ENCODE results near the gene ZMYND12. TPM values are rescaled to one million over a fixed set of nuclear protein-coding genes. Genes with fewer than 3 reads are reported as not detected.
A peak's percentile ranks its signal among the peaks of the same experiment; 100 is the strongest.

Gene ZMYND12
- polyA plus RNA-seq, 1 experiment: 0.36 TPM

DNA sequence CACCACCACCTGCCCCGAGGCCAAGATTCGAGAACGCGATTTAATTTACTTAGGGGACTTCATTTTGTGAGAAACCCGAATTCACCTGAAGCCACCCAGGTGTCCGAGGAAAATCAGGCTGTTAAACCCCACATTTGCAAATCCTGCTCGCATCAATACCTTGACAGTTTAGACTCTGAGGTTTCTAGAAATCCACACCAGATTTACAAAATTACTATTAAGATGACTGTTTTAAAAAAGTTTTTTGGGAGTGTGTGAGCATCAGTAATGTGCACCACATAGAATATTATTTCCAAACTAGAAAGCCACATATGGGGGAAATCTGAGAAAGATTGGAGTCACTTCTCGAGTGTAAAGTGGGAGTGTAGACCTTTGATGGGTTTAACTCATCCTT lies 74.5 kb downstream of the ZMYND12 start:
- Histone ChIP-seq H3K27ac (ENCODE audit: low read depth, low read length) (no peak overlapping the region), H3K27me3 (ENCODE audit: control insufficient read depth, insufficient read depth, low read length) (peaks cover 23% of the 10 kb centered on the region), H3K4me3 (ENCODE audit: low read depth, low read length) (no peak overlapping the region), H3K9me3 (ENCODE audit: control insufficient read depth, insufficient read depth, low read length) (no peaks in the 10 kb centered on the region)
- POLR2A ChIA-PET: no interaction called here
- TF ChIP-seq, protein P1, sequence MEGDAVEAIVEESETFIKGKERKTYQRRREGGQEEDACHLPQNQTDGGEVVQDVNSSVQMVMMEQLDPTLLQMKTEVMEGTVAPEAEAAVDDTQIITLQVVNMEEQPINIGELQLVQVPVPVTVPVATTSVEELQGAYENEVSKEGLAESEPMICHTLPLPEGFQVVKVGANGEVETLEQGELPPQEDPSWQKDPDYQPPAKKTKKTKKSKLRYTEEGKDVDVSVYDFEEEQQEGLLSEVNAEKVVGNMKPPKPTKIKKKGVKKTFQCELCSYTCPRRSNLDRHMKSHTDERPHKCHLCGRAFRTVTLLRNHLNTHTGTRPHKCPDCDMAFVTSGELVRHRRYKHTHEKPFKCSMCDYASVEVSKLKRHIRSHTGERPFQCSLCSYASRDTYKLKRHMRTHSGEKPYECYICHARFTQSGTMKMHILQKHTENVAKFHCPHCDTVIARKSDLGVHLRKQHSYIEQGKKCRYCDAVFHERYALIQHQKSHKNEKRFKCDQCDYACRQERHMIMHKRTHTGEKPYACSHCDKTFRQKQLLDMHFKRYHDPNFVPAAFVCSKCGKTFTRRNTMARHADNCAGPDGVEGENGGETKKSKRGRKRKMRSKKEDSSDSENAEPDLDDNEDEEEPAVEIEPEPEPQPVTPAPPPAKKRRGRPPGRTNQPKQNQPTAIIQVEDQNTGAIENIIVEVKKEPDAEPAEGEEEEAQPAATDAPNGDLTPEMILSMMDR (IDR thresholded peaks at IDR 0.05; ENCODE audit: low read depth, low read length): no peak
- no peak for DNase-seq (ENCODE audit: low read depth, low spot score)
- CTCF ChIA-PET: no interaction called here

DNA sequence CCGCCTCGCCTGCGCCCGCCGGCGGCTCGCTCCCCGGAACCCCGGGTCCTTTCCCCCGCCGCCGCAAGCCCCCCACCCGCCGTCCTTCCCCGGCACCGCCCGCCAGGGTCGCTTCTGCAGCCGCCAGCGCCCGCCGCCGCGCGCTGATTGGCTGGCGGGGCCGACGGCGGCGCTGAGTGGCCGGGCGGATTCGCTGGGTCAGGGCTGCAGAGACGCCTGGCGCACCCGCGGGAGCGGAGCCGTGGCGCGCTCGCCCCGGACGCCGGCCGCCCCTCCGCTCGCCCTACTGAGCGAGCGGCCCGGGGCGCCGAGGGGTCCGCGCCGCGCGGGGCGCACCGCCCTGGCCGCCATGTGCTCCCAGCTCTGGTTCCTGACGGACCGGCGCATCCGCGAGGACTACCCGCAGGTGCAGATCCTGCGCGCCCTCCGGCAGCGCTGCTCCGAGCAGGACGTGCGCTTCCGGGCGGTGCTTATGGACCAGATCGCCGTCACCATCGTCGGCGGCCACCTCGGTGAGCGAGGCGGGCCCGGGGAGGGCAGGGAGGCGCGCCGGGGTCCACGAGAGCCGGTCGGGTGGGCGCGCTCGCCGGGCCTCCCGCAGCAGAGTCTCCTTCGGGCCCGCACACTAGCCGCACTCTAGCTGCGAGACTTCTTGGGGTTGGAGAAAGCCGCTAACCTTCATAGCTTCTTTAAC lies 75.1 kb downstream of the ZMYND12 start, which contains the start of gene RIMKLA:
TSS of gene RIMKLA (plus strand) at position 207 of the 694 bp plus-strand sequence. CDS start at position 350, 143 bp downstream.
- ChIA-PET CTCF (no interaction called here), POLR2A (no interaction called here)
- Histone ChIP-seq H3K4me3 (ENCODE audit: low read depth, low read length) (peak within 1 kb of the TSS; percentile 51), H3K27ac (ENCODE audit: low read depth, low read length) (no peak within 1 kb of the TSS), H3K27me3 (ENCODE audit: control insufficient read depth, insufficient read depth, low read length) (peaks cover 23% of the 10 kb centered on the region), H3K9me3 (ENCODE audit: control insufficient read depth, insufficient read depth, low read length) (no peaks in the 10 kb centered on the region)
- DNase-seq (ENCODE audit: low read depth, low spot score): no peak
- TF ChIP-seq, protein P1 (IDR thresholded peaks at IDR 0.05; ENCODE audit: low read depth, low read length): no peak

Small RNAs within 50 kb of the gene (small RNA-seq; reads per million reads assigned to genes)
- not detected for gene TMSB4XP1 (ENCODE audit: insufficient read length, low read depth)

Other genes starting within 250 kb of the ZMYND12 start
- 31.4 and 36.2 TPM in 2 replicates for gene FOXJ3, start 120.8 kb downstream of the ZMYND12 start, polyA plus RNA-seq (2011; rRNA removed)
- gene RIMKLA, start 75.2 kb downstream of the ZMYND12 start, polyA plus RNA-seq (2011; rRNA removed): not detected in 2 replicates
- gene PPCS, start 521 bp upstream of the ZMYND12 start, polyA plus RNA-seq (2011; rRNA removed): 25.4 and 36.8 TPM in 2 replicates
- gene CCDC30, start 7.3 kb upstream of the ZMYND12 start, polyA plus RNA-seq (2011; rRNA removed): 0.42 and 0.61 TPM in 2 replicates
- 25.8 and 36.1 TPM in 2 replicates for gene PPIH, start 202.4 kb upstream of the ZMYND12 start, polyA plus RNA-seq (2011; rRNA removed)
- 599 and 636 TPM in 2 replicates for gene YBX1, start 226.4 kb upstream of the ZMYND12 start, polyA plus RNA-seq (2011; rRNA removed)